GM19238 (cell line): ENCODE data around the gene RBKS.
"Not testable (repeated sequence)": the region's sequence is repeated elsewhere in the genome, so short reads cannot be mapped to it uniquely, and the experiment has no call there.

Experiments used
- DNase-seq: peaks from one replicate; pipeline ENCODE4 v3.0.0; 2011; ENCODE audit warnings: low spot score; ENCODE audit not compliant: insufficient read length

The RBKS gene

DNA sequence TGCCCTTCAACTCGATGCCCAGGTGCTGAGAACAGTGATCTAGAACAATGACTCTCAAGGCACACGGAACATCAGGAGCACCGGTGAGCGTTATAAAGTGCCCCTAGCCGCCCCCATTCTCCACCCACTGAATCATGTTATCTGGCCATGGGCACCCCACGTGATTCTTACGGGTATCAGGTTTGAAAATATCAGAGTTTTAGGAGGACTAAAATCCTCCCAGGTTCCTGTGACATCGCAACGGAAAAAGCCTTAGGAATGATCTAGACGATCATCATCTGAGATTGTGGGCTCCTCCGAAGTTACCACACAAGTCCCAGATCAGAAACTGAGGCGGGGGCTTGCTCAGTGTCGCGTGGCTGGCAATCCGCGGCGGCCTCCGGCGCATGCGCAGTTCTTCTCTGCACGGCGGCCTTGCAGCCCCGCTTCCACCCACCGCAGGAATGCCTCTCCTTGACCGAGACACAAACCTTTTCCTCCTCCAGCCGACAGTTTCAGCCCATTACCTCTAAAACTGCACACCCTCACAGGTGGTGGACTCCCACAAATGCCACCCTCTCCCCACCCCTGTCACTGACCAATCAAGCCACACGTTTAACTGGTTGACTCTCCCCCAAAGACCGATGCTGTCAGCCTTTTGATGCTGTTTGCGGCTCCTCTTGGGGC lies 124.4 kb downstream of the RBKS start:
- no peak for DNase-seq

DNA sequence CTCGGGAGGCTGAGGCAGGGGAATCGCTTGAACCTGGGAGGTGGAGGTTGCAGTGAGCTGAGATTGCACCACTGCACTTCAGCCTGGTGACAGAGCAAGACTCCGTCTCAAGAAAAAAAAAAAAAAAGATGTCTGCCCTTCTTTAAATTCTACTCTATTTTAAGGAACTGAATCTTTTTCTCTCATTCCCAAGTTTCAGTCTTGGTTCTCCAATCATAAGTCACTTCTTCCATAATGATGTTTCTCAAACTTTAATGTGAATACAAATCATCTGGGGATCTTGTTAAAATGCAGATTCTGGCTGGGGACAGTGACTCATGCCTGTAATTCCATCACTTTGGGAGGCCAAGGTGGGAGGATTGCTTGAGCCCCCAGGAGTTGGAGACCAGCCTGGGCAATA lies 125.7 kb downstream of the RBKS start:
- DNase-seq, result not testable (repeated sequence)

DNA sequence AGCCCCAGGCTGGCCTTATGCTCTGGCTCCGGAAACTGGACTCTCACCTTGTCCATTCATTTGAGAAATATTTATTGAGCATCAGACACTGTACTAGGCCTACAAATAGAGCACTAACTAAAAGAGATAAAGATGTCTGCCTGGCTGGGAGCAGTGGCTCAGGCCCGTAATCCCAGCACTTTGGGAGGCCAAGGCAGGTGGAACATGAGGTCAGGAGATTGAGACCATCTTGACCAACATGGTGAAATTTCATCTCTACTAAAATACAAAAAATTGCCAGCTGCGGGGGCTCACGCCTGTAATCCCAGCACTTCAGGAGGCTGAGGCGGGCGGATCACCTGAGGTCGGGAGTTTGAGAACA lies 126.3 kb downstream of the RBKS start:
- DNase-seq, result no peak

DNA sequence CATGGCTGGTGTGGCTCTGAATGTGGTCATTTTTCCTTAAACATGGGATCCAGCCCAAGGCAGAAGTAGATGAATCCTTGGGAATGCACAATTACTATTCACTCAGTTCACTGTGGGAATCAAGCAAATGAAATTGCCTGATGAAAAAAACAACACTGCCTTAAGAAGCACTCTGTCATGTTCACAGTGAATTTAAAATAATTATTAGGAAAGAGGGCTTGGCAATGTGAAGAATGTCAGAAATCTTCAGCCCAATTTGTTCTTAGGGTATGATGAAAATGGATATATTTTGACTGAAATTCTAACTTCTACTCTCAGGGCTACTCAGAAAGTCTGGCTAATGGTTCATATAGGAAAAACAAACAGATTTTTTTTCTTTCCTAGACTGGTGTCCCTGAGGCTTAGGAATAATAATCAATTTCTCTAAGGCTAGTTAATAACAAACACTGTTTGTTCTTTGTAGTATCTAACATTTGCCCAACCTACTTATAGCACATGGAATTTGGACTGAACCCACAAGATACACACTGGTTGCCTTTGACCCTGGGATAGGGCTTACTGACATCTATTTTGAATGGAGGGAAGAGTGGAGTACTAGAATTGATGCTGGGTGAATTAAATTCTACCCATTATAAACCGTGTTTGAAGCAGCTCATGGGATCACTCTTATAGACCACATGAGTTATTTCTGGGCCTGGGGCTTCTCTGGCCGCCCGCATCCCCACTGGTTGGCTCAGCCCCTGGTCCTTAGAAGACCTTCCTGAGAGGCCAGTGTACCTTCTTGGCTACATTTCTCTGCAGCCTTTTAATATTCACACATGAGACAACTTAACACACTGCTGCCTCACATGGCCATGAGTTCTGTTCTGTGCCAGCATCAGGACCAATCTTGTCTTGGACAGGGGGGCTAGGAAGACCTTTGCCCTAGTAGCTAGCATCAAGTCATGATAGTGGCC lies 127.0 kb downstream of the RBKS start:
- DNase-seq, result no peak

- DNase-seq, result no peak
Observed at GRCh38 chr2:27756544-27757498, 133.4 kb downstream of the RBKS start.

- no peak for DNase-seq
Observed at GRCh38 chr2:27756091-27756490, 134.1 kb downstream of the RBKS start.

DNA sequence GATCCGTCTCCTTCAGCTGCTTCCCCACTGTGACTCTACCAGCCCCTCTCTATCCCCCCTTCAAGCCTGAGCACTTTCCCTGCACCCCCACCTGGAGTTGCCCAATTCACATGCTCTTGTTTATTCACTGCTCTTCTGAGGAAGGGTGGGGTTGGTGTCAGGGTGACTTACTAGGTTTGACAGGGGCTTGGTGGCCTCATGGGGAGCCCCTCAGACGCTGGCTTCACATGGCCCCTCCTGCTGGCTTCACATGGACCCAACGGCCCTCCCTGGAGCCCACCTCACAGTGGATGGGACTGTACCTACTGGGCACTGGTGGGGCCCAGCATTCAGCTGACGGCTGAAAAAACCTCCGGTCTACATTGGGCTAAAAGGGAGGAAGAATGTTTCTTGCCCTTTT lies 135.4 kb downstream of the RBKS start:
- no peak for DNase-seq

- peak; percentile 28 for DNase-seq
Observed at GRCh38 chr2:27754138-27754588, 136.0 kb downstream of the RBKS start.

DNA sequence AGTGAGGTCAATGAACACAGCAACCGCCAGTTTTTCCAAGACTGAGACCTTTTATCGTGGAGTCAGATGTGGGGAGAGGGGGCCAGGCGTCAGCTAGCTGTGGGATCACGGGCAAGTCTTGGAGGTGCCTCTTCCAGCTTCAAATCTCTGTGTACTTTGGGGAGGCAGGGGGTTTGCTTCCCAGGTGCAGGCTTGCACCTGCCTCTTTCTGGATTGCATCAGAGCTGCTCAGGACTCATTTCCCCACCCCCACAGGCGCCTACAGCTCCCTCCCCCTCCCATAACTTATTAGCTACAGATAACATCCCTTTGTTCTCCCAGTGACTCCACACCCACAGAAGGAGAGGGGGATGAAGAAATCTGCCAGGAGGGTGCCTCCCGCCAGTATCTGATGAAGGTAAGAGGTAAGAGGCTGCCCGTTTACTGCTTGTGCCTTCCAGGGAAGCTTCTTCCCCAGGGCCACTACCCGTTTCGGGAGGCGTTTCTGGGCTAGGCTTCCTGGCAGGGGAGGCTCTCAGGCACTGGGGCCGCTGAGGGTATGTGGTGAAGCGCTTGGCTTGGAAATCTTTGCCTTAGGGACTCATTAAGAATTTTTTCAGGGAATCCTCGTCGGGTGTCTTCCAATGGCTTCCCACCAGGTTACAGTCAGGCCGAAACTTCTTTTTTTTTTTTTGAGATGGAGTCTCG lies 137.5 kb downstream of the RBKS start:
- no peak for DNase-seq

DNA sequence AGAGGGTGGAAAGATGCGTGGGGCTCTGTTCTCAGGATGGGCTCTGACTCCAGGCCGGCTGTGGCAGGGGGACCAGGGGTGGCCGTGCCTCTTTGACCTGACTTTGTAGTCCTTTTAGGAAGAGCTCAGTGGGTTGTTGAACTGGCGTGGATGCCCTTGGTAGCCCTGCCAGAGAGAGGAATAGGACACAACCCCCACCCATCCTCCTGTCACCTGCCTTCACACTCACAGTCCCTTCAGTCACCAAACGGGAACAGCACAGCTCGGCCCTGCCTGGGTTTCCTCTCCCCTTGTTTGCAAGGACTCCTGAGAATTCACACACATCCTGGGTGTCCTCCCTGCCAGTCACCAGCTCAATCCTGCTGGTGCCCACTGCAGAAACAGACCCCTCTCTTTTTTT lies 138.8 kb downstream of the RBKS start:
- no peak for DNase-seq

DNA sequence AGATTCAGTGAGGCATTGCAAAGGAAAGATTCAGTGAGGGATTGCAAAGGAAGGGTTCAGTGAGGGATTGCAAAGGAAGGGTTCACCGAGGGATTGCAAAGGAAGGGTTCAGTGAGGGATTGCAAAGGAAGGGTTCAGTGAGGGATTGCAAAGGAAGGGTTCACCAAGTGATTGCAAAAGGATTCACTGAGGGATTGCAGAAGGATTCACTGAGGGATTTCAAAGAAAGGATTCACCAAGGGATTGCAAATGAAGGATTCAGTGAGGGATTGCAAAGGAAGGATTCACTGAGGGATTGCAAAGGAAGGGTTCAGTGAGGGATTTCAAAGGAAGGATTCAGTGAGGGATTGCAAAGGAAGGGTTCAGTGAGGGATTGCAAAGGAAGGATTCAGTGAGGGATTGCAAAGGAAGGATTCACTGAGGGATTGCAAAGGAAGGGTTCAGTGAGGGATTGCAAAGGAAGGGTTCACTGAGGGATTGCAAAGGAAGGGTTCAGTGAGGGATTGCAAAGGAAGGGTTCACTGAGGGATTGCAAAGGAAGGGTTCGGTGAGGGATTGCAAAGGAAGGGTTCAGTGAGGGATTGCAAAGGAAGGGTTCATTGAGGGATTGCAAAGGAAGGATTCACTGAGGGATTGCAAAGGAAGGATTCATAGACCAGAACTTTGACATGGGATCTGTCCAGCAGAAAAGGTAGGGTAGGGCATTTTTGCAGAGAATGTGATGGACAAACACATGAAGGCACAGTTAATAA lies 141.2 kb downstream of the RBKS start:
- DNase-seq, result not testable (repeated sequence)

DNA sequence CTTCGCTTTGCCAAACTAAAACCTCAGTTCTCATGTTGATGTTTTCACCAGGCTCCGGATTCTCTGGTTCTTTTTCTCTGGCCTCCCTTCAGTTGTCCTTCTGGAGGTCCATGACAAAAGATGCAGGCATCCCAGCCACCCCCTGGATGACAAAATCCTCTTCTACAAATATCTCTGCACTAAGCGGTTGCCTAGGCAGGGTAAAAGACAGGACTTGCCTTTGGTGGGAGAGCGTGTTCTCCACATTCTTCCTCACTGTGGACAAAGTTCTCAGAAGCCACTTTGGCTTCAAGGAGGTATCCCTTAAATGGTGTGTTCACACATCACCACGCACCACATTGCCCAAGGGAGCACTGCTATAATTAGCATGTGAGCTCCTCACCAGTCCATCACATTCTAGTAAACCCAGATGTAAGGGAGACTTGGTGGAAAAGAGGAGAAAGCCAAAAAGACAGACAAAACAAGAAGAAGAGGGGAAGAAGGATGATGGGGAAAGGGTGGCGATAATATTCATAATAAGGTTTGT lies 142.3 kb downstream of the RBKS start:
- no peak for DNase-seq

DNA sequence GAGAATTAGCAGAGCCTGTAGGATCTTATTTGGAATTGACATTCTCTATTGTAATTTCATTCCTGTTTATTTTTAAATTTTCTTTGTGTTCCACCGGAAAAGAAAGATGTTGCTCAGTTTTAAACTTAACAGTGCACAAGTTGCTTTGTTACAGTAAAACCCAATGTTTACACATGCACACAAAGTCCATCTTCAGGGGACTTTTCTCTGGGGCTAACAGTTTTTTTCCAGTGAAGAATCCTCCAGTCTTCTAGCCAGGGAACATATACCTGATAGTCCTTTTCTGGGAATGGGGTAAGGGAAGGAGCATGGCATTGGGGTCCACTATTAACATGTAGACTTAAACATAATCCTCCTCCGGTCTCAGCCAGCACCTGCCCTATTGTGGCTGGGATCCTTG lies 143.9 kb downstream of the RBKS start:
- DNase-seq, result no peak

DNA sequence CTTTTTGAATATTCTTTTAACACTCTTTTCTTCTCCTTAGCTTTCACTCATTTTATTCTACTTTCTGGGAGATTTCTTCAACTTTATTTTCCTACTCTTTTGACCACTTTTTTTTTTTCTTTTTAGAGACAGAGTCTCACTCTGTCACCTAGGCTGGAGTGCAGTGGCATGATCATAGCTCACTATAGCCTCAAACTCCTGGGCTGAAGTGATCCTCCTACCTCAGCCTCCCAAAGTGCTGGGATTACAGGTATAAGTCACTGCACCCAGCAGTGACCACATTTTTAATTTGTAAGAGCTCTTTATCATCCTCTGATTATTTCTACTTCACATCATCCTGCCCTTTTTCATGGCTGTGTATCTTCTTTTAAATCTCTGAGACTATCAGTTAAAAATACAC lies 144.7 kb downstream of the RBKS start:
- DNase-seq, result not testable (repeated sequence)

DNA sequence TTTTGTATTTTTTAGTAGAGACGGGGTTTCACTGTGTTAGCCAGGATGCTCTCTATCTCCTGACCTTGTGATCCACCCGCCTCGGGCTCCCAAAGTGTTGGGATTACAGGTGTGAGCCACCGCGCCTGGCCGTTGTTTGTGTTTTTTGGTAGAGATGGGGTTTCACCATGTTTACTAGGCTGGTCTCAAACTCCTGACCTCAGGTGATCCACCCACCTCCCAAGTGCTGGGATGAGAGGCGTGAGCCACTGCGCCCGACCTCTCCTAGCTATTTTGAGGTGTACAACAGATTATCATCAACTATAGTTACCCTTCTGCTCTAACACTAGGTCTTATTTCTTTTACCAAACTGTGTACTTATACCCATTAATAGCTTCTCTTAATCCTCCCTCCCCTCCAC lies 147.6 kb downstream of the RBKS start:
- no peak for DNase-seq

DNA sequence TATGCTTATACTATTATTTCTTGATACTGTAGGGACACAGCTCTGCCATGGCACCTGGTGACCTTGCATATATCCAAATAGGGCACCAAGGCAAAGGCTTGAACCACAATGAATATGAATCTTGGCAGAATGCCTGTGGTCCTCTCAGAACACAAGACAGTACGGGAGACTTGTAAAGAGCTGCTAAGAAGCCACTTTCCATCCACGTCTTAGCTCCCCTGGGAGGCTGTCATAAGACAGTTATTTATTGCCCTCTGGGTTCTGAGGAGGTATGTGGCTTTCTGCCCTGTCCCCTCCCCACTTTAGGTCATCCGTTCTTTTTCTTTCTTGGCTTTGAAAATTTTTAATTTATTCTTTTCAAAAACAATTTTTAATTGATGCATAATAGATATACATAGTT lies 148.5 kb downstream of the RBKS start:
- DNase-seq, result no peak

DNA sequence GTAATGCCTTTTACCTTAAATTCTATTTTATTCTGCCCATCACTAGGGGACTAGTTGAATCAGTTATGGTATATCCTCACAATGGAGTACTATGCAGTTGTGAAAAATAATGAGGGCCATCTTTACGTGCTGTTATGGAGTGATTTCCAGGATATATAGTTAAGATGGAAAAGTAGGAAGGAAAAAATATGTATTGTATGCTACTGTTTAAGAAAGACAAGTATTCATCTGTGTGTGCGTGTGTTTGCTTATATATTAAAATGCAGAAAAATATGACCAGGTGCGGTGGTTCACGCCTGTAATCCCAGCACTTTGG lies 151.2 kb downstream of the RBKS start:
- no peak for DNase-seq

DNA sequence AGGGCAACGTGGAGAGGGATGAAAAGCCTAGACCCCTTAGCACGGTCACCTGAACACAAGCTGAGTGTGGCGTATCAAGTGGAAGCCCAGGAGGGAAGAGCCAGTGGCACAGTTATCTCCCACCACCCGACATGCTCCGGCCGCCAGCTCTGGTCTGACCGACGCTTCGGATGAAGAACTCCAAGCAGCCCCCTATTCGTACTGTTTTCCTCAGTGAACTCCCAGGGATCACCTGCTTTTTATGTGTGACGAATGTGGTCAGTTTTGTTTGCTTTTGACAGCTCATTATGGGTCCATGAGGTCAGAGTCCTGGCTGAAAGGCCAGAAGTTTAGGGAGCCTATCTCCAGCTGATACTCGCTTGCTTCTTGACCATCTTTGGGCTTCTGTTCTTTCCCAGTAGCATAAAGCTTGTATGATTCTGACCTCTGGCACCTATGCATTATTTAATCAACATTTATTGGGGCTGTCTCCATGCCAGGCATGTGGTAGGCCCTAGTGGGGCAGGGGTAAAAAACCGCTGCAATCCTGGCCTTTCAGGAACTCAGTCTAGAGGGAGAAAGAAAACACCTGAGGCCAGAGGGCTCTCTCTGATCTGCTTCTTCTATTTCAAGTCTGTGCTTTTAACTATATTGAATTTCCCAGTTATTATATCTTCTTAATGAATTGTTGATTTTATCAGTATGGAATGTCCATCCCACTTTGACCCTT lies 151.7 kb downstream of the RBKS start:
- no peak for DNase-seq

- DNase-seq, result no peak
Observed at GRCh38 chr2:27737676-27738348, 152.4 kb downstream of the RBKS start.
